PC-3 (cell line): Measurements from ENCODE around the gene LRRC4B. TPM values are rescaled to one million over a fixed set of nuclear protein-coding genes. Genes with fewer than 3 reads are reported as not detected.

Experiments used
- ATAC-seq: fragments of 200-7000 bp; cut with Tn5 transposase; 2 replicates; pipeline ENCODE4 v1.9.1; 2020; ENCODE audit warnings: mild to moderate bottlenecking, moderate library complexity
- BruUV-seq: library from RNA; stranded (reverse); fragments of 400-500 nt; replicated peaks from 2 replicates; lab custom pipeline; 2021; lab: Mats Ljungman, UMichigan
- CTCF ChIA-PET: fragments of 300-600 bp; sonication (Branson Sonifier 250); formaldehyde crosslinking; loops from one replicate; lab custom pipeline; 2022; ENCODE audit warnings: antibody characterized with exemption; lab: Charles Lee
- POLR2A ChIA-PET: fragments of 300-600 bp; sonication (Branson Sonifier 250); formaldehyde crosslinking; loops from one replicate; lab custom pipeline; 2022; ENCODE audit warnings: antibody characterized with exemption; ENCODE audit not compliant: unreplicated experiment; lab: Charles Lee
- DNase-seq: peaks from one replicate; pipeline ENCODE4 v3.0.0-alpha.2; 2015
- H2AFZ ChIP-seq: fragments of 300-600 bp; sonication (generic); 2 replicates; pipeline ENCODE4 v1.6.0; 2016; ENCODE audit warnings: antibody characterized with exemption, low read length
- H3F3A ChIP-seq: fragments of 300-600 bp; sonication (generic); one replicate; pipeline ENCODE4 v1.6.0; 2017; ENCODE audit warnings: antibody characterized with exemption, low read length, control low read depth, mild to moderate bottlenecking; ENCODE audit not compliant: unreplicated experiment
- H3K27ac ChIP-seq: fragments of 300-600 bp; sonication (generic); 2 replicates; pipeline ENCODE4 v1.5.1; 2016; ENCODE audit warnings: mild to moderate bottlenecking, low read length
- H3K27me3 ChIP-seq: fragments of 300-600 bp; sonication (generic); 2 replicates; pipeline ENCODE4 v1.6.1; 2016; ENCODE audit warnings: low read length, mixed read lengths
- H3K36me3 ChIP-seq: fragments of 300-600 bp; sonication (generic); 2 replicates; pipeline ENCODE4 v1.6.1; 2016; ENCODE audit warnings: low read depth, mixed run types, low read length, mixed read lengths
- H3K4me1 ChIP-seq: fragments of 300-600 bp; sonication (generic); 2 replicates; pipeline ENCODE4 v1.5.1; 2016; ENCODE audit warnings: low read length; ENCODE audit not compliant: insufficient read depth
- H3K4me2 ChIP-seq: fragments of 300-600 bp; sonication (generic); 2 replicates; pipeline ENCODE4 v1.6.0; 2016; ENCODE audit warnings: low read length
- H3K4me3 ChIP-seq: fragments of 300-600 bp; sonication (generic); 2 replicates; pipeline ENCODE4 v1.5.1; 2016; ENCODE audit warnings: mild to moderate bottlenecking, low read length, mixed read lengths
- H3K79me2 ChIP-seq: fragments of 300-600 bp; sonication (generic); 2 replicates; pipeline ENCODE4 v1.6.1; 2017; ENCODE audit warnings: low read length, mixed read lengths
- H3K9ac ChIP-seq: fragments of 300-600 bp; sonication (generic); 2 replicates; pipeline ENCODE4 v1.6.0; 2016; ENCODE audit warnings: mild to moderate bottlenecking, low read length
- H3K9me2 ChIP-seq: fragments of 300-600 bp; sonication (generic); replicated peaks from 2 replicates; pipeline ENCODE4 v1.6.1; 2016; ENCODE audit warnings: mixed run types, low read length, mixed read lengths
- H3K9me3 ChIP-seq: fragments of 300-600 bp; sonication (generic); 2 replicates; pipeline ENCODE4 v1.6.1; 2016; ENCODE audit warnings: low read length, mixed read lengths
- H4K20me1 ChIP-seq: fragments of 300-600 bp; sonication (generic); 2 replicates; pipeline ENCODE4 v1.6.1; 2016; ENCODE audit warnings: low read length, mixed read lengths
- CTCF ChIP-seq: fragments of 300-600 bp; sonication (generic); conservative IDR thresholded peaks from 2 replicates; pipeline ENCODE4 v1.5.1; 2017; ENCODE audit warnings: antibody characterized with exemption, low read depth, mild to moderate bottlenecking, low read length
- EZH2 ChIP-seq: fragments of 300-600 bp; sonication (generic); IDR thresholded peaks from one replicate; pipeline ENCODE4 v1.6.1; 2017; ENCODE audit warnings: antibody characterized with exemption, mild to moderate bottlenecking, low read length; ENCODE audit not compliant: unreplicated experiment
- EZH2phosphoT487 ChIP-seq: fragments of 300-600 bp; sonication (generic); IDR thresholded peaks from 2 replicates; pipeline ENCODE4 v1.6.1; 2018; ENCODE audit warnings: mild to moderate bottlenecking, antibody characterized with exemption, low read length, borderline replicate concordance
- intact Hi-C: fragments of 100-400 bp; cut with micrococcal nuclease; formaldehyde crosslinking; loops from 2 replicates; pipeline ENCODE4 v1.9.0; 2023
- total RNA-seq: library from RNA; depleted of rRNA; stranded (reverse); fragments of >200 nt; gene quantifications from 2 replicates; pipeline ENCODE4 v1.2.3, GENCODE V29; 2014

Gene LRRC4B
- total RNA-seq, 1 experiment from 2014 or later: 0.26 TPM

- Histone ChIP-seq H3K36me3 (no peaks in the 10 kb centered on the region), H3K27ac (no peak overlapping the region), H3K4me3 (no peak overlapping the region), H3F3A (no peaks in the 10 kb centered on the region), H2AFZ (no peak overlapping the region), H4K20me1 (no peaks in the 10 kb centered on the region), H3K79me2 (no peaks in the 10 kb centered on the region), H3K4me1 (no peaks in the 10 kb centered on the region), H3K27me3 (peaks cover 73% of the 10 kb centered on the region), H3K9ac (no peak overlapping the region), H3K9me3 (no peaks in the 10 kb centered on the region), H3K4me2 (no peak overlapping the region), H3K9me2 (no peaks in the 10 kb centered on the region)
- ATAC-seq (no peak), DNase-seq (no peak)
- POLR2A ChIA-PET: no interaction called here
- CTCF ChIA-PET: no interaction called here
- no peak for TF ChIP-seq EZH2
- TF ChIP-seq CTCF: no peak
- TF ChIP-seq EZH2phosphoT487: no peak
- intact Hi-C loops: no loop called here
- BruUV-seq: no TSS peak
Measured at GRCh38 chr19:50563597-50563996, 4.6 kb downstream of the LRRC4B start.

GRCh38 chr19:50562996-50563395, 5.2 kb downstream of the LRRC4B start:
- TF ChIP-seq EZH2phosphoT487 (no peak), CTCF (no peak), EZH2 (no peak)
- ChIA-PET CTCF (no interaction called here), POLR2A (no interaction called here)
- ATAC-seq: no peak
- Histone ChIP-seq H3K27me3 (peaks cover 77% of the 10 kb centered on the region), H3K4me3 (no peak overlapping the region), H3K79me2 (no peaks in the 10 kb centered on the region), H3K9ac (no peak overlapping the region), H4K20me1 (no peaks in the 10 kb centered on the region), H3K9me3 (no peaks in the 10 kb centered on the region), H2AFZ (no peak overlapping the region), H3F3A (no peaks in the 10 kb centered on the region), H3K4me1 (no peaks in the 10 kb centered on the region), H3K36me3 (no peaks in the 10 kb centered on the region), H3K27ac (no peak overlapping the region), H3K9me2 (no peaks in the 10 kb centered on the region), H3K4me2 (no peak overlapping the region)
- BruUV-seq: no TSS peak
- DNase-seq: no peak
- intact Hi-C loops: no loop called here

GRCh38 chr19:50562329-50562728, 5.9 kb downstream of the LRRC4B start:
- ChIA-PET POLR2A (no interaction called here), CTCF (no interaction called here)
- Histone ChIP-seq H3K27me3 (peaks cover 76% of the 10 kb centered on the region), H3K9ac (no peak overlapping the region), H3K4me1 (no peaks in the 10 kb centered on the region), H3K79me2 (no peaks in the 10 kb centered on the region), H4K20me1 (no peaks in the 10 kb centered on the region), H3K27ac (no peak overlapping the region), H2AFZ (no peak overlapping the region), H3K9me3 (no peaks in the 10 kb centered on the region), H3K9me2 (no peaks in the 10 kb centered on the region), H3K36me3 (no peaks in the 10 kb centered on the region), H3F3A (no peaks in the 10 kb centered on the region), H3K4me2 (no peak overlapping the region), H3K4me3 (no peak overlapping the region)
- BruUV-seq: no TSS peak
- no peak for ATAC-seq
- no peak for DNase-seq
- intact Hi-C loops: no loop called here
- TF ChIP-seq CTCF (no peak), EZH2phosphoT487 (no peak), EZH2 (no peak)
